IPS DF 4.7 (cell line): ENCODE results near the gene GCNA.

Experiments
- DNase-seq: peaks from one replicate; pipeline ENCODE4 v3.0.0-alpha.2; 2013; ENCODE audit warnings: low spot score; ENCODE audit errors: extremely low read depth

Gene GCNA

GRCh38 chrX:71615056-71615455 is 36.8 kb downstream of the GCNA start:
- DNase-seq, result no peak

DNA sequence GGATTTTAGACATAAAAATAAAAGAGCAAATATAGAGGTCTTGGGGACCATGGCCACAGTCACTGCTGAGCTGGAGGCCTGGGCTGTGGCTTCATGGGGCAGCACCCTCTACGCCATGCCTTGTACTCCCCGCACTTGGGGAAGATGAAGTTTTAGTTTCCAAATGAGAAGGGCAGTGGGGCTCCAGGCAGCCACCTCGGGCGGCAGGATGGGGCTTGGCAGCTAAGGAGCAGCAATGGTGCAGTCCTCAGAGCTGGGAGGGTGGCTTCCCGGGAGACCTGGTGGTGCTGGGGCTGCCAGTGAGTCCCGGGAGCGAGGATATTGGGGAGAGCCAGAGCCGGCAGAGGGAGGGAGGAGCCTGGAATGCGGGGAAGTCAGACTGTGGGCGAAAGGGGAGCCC is 37.7 kb downstream of the GCNA start:
- DNase-seq, result no peak

DNA sequence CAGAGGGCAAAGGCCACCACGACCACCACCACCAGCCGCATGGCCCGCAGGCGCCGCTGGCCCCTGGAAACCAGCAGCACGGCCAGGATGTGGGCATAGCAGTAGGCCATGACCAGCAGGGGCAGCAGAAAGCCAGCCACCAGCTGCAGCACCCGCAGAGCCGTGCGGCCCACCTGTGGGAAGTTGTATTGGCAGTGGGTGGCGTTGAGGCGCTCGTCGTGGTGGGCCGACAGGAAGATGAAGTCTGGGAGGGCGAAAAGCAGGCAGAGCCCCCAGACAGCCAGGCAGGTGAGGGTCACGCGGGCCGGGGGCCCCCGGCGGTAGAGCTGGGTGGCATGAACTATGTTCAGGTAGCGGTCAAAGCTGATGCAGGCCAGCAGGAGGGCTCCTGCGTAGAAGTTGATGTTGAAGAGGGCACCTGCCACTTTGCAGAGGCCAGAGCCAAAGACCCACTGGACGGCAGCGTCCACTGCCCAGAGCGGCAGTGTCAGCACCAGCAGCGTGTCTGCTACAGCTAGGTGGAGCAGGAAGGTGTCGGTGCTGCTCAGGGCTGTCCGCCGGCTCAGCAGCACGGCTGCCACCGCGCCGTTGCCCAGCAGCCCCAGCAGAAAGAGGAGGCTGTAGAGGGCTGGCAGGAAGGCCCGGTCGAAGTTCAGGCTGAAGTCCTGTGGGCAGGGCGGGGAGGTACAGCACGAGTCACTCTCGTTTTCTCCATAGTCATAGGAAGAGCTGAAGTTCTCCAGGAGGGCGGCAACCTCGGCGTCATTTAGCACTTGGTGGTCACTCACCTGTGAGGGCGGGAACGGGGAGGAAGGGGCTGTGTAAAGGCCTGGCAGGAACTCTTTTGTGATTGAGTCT is 38.7 kb downstream of the GCNA start:
- no peak for DNase-seq

DNA sequence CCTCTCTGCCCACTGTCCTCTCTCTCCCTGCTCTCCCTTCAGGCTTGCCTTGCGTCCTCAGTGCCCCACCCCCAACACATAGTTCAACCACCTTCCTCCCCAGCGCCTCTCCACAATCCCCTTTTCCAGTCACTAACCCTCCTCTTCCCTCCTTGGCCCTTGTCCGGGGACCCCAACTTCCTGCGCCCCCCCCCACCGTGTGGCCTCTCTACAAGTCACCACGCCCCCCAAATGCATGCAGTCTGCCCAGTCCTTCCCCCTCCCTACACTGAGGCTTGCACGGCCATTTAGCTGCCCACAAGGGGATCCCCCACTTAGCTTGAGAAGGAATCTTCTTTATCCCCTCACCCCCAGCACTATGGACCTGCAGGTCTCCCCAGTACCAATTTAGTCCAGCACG is 39.5 kb downstream of the GCNA start:
- no peak for DNase-seq

DNA sequence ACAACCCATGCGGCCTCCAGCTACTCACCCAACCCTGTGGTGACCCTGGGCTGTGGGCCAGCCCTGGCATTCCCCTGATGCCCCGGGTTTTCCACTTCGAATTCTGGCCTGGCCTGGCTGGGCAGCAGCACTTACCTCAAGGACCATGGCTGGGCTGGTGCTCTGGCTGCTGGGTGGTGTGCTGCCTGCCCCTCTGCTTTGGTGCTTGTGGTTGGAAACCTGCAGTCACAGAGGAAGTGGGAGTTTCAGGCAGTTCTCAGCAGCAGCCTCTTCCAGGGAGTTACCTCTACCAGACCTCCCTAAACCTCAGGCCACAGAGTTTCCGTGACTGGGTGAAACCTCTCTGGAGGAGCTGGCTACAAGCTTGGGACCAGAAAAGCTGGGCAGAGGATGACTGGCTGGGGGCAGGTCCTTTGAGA is 40.1 kb downstream of the GCNA start, which contains the start of gene CXCR3:
TSS of gene CXCR3 (minus strand) at position 209 of the 419 bp plus-strand sequence. CDS start at position 147, 62 bp downstream.
- DNase-seq, result no peak

DNA sequence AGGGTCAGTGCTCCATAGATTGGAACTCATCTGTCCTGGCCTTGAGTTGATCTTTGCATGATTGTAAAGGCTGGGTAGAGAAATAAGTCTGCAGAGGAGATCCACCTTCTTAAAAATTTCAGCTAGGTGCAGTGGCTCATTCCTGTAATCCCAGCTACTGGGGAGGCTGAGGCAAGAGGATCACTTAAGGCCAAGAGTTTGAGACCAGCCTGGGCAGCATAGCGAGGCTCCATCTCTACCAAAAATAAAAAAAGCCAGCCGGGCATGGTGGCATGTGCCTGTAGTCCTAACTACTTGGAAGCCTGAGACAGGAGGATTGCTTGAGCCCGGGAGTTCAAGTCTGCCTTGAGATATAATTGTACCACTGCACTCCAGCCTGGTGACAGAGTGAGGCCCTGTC is 40.5 kb downstream of the GCNA start:
- no peak for DNase-seq

- DNase-seq, result no peak
These were observed 41.0 kb downstream of the GCNA start for GRCh38 chrX:71619193-71619592.

- DNase-seq, result no peak
These were observed 41.7 kb downstream of the GCNA start for GRCh38 chrX:71619986-71620385.

DNA sequence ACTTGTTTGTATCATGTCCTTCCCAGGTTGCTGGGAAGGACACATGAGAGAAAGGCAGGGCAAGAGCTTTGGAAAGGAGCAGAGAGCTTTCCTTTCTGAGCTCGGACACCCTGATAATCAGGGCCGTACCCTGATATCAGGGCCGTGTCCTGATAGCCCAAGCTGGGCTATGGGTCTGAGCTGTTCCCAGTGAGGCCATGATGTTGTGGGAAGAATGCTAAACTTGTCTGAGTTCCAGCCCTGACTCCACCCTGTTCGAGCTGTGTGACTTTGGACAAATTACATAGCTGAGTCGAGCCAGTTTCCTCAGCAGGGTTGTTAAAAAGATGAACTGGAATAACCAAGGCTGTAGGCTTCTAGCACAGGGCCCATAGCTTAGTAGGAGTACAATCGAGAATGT is 43.4 kb downstream of the GCNA start:
- DNase-seq, result no peak

- DNase-seq, result no peak
These were observed 43.9 kb downstream of the GCNA start for GRCh38 chrX:71622032-71622575.

DNA sequence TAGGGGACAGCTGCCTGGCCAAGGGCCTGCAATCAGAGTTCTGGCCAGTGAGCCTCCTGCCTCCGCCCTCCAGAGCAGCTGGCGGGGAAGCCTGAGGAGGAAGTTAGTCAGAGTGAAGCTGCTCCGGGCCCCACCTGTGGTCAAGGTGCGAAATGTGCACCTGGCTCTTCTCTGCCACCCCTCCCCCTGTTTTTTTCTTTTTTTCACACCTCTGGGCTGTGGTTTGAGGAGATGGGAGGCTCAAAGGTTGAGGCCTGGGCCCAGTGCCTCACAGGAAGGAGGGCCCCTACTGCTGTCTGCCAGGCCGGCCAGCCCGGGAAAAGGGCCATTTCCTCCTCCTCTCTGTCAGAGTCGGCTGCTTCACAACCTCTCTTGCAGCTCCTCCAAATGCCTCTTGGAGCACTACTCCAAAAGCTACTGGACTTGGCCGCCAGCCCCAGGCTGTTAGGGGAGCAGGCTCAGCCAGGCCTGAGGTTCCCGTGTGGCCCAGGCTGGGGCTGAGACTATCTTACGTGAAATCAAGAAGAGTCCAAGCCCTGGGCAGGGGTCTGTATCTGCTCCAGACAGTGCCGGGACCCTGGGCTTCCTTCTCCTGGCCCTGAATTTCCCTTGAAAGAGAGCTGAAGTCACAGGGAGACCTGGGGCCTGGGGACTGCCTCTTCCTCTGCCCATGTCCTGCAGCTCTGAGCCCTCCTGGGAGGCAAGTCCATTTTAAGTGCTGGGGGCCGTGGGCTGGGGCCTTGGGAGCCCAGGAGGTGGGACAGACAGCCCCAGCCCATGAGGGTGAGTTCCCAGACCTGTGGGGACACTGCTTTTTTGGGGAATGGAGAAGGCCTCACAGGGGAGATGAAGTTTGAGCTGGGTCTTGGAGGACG is 44.6 kb downstream of the GCNA start:
- no peak for DNase-seq

DNA sequence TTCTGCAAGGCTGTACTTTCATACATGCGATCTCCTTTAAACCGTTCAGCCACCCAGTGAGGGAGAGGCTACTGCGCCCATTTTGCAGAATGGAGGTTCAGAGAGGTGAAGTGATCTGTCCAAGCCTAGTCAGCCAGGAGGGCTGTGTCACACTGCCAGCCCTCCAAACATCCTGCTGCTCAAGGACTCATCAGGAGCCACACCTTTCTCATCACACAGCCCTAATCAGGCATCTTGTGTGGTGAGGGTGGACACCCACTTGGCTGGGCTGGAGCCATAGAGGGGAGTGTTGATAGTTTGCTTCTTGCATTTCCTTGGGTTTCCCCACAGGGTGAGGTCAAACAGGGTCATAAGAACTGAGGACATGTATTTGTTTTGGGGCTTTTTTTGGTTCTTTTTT is 45.5 kb downstream of the GCNA start:
- DNase-seq, result no peak

DNA sequence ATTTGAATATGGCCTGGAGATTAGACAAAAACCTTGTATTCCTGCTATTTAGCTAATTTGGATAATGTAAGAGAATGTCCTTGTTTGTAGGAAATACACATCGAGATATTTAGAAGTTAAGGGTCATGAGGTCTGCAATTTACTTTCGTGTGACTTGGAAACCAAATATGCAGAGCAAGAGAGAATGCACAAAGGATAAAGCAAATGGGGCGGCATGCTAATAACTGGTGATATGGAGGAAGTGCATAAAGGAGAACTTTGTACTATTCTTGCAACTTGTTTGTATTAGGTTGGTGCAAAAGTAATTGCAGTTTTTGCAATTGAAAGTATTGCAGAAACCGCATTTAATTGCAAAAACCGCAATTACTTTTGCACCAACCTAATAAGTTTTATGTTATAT is 47.2 kb downstream of the GCNA start:
- DNase-seq, result no peak

- DNase-seq, result no peak
These were observed 48.3 kb downstream of the GCNA start for GRCh38 chrX:71626576-71626975.

- DNase-seq, result no peak
These were observed 49.6 kb downstream of the GCNA start for GRCh38 chrX:71627588-71628404.

GRCh38 chrX:71629467-71629866 is 51.2 kb downstream of the GCNA start:
- no peak for DNase-seq

DNA sequence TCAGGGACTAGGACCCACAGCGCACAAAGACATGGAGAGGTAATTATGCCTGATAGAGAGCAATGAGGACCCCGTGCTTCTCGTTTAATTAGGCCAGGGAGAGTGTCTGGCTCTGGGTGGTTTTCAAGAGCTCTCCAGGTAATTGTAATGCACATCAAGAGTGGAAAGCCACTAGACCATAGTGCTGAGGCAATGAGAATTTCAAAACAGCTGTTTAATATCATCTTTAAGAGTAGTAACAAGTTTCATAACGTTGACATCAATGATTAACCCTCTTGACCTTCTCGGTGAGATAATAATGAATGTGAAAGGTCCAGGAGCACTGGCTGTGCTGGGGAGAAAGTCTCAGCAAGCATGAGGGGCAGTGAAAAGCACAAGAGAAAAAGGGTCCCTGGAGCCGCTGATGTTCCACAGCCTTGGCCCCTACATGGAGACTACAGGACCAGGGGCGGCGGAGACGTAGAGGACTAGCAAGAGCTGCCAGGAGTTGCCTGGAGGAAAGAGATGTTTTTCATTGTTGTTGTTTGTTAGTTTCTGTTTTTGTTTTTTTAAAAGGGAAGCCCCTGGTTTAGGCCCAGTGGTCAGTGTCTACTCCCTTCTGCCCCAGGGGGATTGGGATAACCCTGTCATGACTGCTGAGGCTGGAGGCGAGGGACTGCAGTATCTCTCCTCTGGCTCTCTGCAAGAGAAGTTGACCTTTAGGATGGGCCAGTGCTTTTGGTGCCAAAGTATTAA is 54.9 kb downstream of the GCNA start:
- DNase-seq, result no peak

- no peak for DNase-seq
These were observed 56.1 kb downstream of the GCNA start for GRCh38 chrX:71634366-71634765.

DNA sequence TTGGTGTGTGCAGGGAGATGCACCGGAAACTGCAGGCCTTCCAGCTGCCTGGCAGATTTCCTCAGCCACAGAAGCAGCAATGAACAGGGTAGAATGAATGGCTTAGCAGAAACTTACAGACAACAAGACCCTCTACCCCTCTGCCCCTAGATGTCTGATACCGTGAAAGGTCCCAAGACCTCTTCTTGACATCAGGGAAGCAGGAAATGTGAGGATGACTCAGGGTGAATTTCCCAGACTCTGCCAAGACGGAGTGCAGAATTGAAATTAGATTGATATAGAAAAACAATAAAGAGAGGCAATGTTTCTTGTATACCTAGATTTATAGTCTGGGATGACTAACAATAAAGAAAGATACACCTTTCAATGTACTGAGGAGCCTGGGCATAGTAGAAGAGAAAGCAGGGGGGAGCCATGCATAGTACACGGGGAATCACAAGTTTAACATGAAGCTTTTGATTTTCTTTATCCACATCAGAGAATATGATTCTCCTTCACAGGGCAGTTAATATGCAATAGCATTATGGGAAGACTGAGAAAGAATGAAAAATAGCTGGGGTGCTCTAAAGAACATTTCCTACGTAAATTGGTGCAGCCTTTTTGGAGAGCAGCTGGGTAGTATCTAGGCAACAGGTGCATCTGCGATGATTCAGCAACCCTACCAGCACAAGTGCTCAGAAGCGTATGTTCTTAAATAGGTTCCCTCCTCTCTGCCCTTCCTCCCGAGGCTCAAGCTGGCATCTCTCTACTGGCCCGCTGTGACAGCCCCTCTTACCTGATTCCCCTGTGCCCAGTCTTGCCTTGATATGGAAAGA is 58.4 kb downstream of the GCNA start:
- DNase-seq, result no peak

GRCh38 chrX:71637253-71637618 is 59.0 kb downstream of the GCNA start:
- no peak for DNase-seq
